HEK293 (cell line): ENCODE data around the gene SLC25A22.
A peak's percentile ranks its signal among the peaks of the same experiment; 100 is the strongest.

Experiments
- CTCF ChIA-PET: fragments of 350-600 bp; formaldehyde crosslinking; extraction: SDS; loops from one replicate; lab custom pipeline; 2021; ENCODE audit warnings: antibody characterized with exemption; lab: Yijun Ruan, JAX
- POLR2A ChIA-PET: fragments of 300-600 bp; formaldehyde crosslinking; extraction: SDS; loops from one replicate; lab custom pipeline; 2020; ENCODE audit warnings: antibody characterized with exemption, inconsistent platforms; lab: Yijun Ruan, JAX
- H3K27ac ChIP-seq: fragments of 200-500 bp; sonication (Bioruptor generic); 2 replicates; pipeline ENCODE4 v1.5.1; 2014; ENCODE audit warnings: low read depth, low read length, control low read depth, inconsistent platforms; ENCODE audit errors: extremely low read depth
- H3K36me3 ChIP-seq, 2 experiments: fragments of 200-500 bp in 1 of 2; sonication (Bioruptor generic) in 1 of 2; 1 replicate in 1 of 2; 2 replicates in 1 of 2; pipeline ENCODE4 v1.5.1; 2014 to 2017; ENCODE audit warnings: inconsistent platforms in 2 of 2, low read length in 2 of 2; ENCODE audit not compliant: control insufficient read depth in 2 of 2, insufficient read depth in 1 of 2
- H3K4me1 ChIP-seq: fragments of 200-500 bp; sonication (Bioruptor generic); 2 replicates; pipeline ENCODE4 v1.5.1; 2014; ENCODE audit warnings: mild to moderate bottlenecking, low read length, inconsistent platforms; ENCODE audit not compliant: control insufficient read depth, insufficient read depth
- H3K4me3 ChIP-seq: 2 replicates; pipeline ENCODE4 v1.5.1; 2011; ENCODE audit warnings: low read depth, mild to moderate bottlenecking, control low read depth, low read length, moderate library complexity
- H3K9me3 ChIP-seq: fragments of 200-500 bp; sonication (Bioruptor generic); 2 replicates; pipeline ENCODE4 v1.5.1; 2014; ENCODE audit warnings: low read depth, low read length, inconsistent platforms; ENCODE audit not compliant: control insufficient read depth, insufficient read depth
- EGR2 ChIP-seq: fragments of 450-650 bp; formaldehyde crosslinking; IDR thresholded peaks from 2 replicates; pipeline ENCODE4 v1.5.1; 2016; ENCODE audit warnings: low read depth, missing biosample characterization, missing genetic modification characterization
- GLIS1 ChIP-seq: fragments of 450-650 bp; formaldehyde crosslinking; IDR thresholded peaks from 2 replicates; pipeline ENCODE4 v1.5.1; 2016; ENCODE audit warnings: missing biosample characterization, missing genetic modification characterization
- GLIS2 ChIP-seq: fragments of 450-650 bp; formaldehyde crosslinking; IDR thresholded peaks from 2 replicates; pipeline ENCODE4 v1.5.1; 2016; ENCODE audit warnings: missing biosample characterization, missing genetic modification characterization
- HIC1 ChIP-seq: fragments of 450-650 bp; formaldehyde crosslinking; IDR thresholded peaks from 2 replicates; pipeline ENCODE4 v1.5.1; 2016; ENCODE audit warnings: missing biosample characterization, missing genetic modification characterization
- HOXD13 ChIP-seq: sonication (generic); formaldehyde crosslinking; IDR thresholded peaks from 2 replicates; pipeline ENCODE4 v1.8.0; 2022; ENCODE audit warnings: missing genetic modification reagents, borderline replicate concordance
- KLF17 ChIP-seq: fragments of 450-650 bp; formaldehyde crosslinking; IDR thresholded peaks from 2 replicates; pipeline ENCODE4 v1.5.1; 2016; ENCODE audit warnings: missing biosample characterization, missing genetic modification characterization
- KLF8 ChIP-seq: fragments of 450-650 bp; formaldehyde crosslinking; IDR thresholded peaks from 2 replicates; pipeline ENCODE4 v1.5.1; 2016; ENCODE audit warnings: missing biosample characterization, missing genetic modification characterization
- KLF9 ChIP-seq: fragments of 450-650 bp; formaldehyde crosslinking; IDR thresholded peaks from 2 replicates; pipeline ENCODE4 v1.5.1; 2016; ENCODE audit warnings: missing biosample characterization, missing genetic modification characterization, low read depth
- PATZ1 ChIP-seq: fragments of 450-650 bp; formaldehyde crosslinking; IDR thresholded peaks from 2 replicates; pipeline ENCODE4 v1.5.1; 2016; ENCODE audit warnings: missing biosample characterization, missing genetic modification characterization
- SP3 ChIP-seq: fragments of 450-650 bp; formaldehyde crosslinking; IDR thresholded peaks from 2 replicates; pipeline ENCODE4 v1.5.1; 2016; ENCODE audit warnings: missing biosample characterization, missing genetic modification characterization
- SP7 ChIP-seq: fragments of 450-650 bp; formaldehyde crosslinking; IDR thresholded peaks from 2 replicates; pipeline ENCODE4 v1.5.1; 2016; ENCODE audit warnings: missing biosample characterization, missing genetic modification characterization
- YY1 ChIP-seq: fragments of 450-650 bp; formaldehyde crosslinking; IDR thresholded peaks from 2 replicates; pipeline ENCODE4 v1.5.1; 2018; ENCODE audit warnings: missing biosample characterization, missing genetic modification characterization
- ZBTB17 ChIP-seq: fragments of 450-650 bp; formaldehyde crosslinking; IDR thresholded peaks from 2 replicates; pipeline ENCODE4 v1.5.1; 2016; ENCODE audit warnings: missing biosample characterization, missing genetic modification characterization
- ZBTB20 ChIP-seq: fragments of 450-650 bp; formaldehyde crosslinking; IDR thresholded peaks from 2 replicates; pipeline ENCODE4 v1.5.1; 2016; ENCODE audit warnings: missing biosample characterization, missing genetic modification characterization
- ZBTB44 ChIP-seq: fragments of 450-650 bp; IDR thresholded peaks from 2 replicates; pipeline ENCODE4 v1.5.1; 2018; ENCODE audit warnings: missing biosample characterization, mild to moderate bottlenecking, missing genetic modification characterization
- ZBTB48 ChIP-seq: fragments of 450-650 bp; formaldehyde crosslinking; IDR thresholded peaks from 2 replicates; pipeline ENCODE4 v1.5.1; 2016; ENCODE audit warnings: missing biosample characterization, missing genetic modification characterization
- ZBTB7A ChIP-seq: fragments of 450-650 bp; formaldehyde crosslinking; IDR thresholded peaks from 2 replicates; pipeline ENCODE4 v1.5.1; 2016; ENCODE audit warnings: low read depth, missing biosample characterization, missing genetic modification characterization
- ZFHX2 ChIP-seq: fragments of 450-650 bp; formaldehyde crosslinking; conservative IDR thresholded peaks from 2 replicates; pipeline ENCODE4 v1.5.1; 2016; ENCODE audit warnings: missing biosample characterization, missing genetic modification characterization
- ZNF2 ChIP-seq: fragments of 450-650 bp; formaldehyde crosslinking; IDR thresholded peaks from 2 replicates; pipeline ENCODE4 v1.5.1; 2016; ENCODE audit warnings: missing biosample characterization, missing genetic modification characterization
- ZNF394 ChIP-seq: fragments of 450-650 bp; formaldehyde crosslinking; IDR thresholded peaks from 2 replicates; pipeline ENCODE4 v1.5.1; 2016; ENCODE audit warnings: missing biosample characterization, missing genetic modification characterization, mild to moderate bottlenecking, moderate library complexity, borderline replicate concordance
- ZNF561 ChIP-seq: fragments of 450-650 bp; IDR thresholded peaks from 2 replicates; pipeline ENCODE4 v1.5.1; 2018; ENCODE audit warnings: missing biosample characterization, missing genetic modification characterization, borderline replicate concordance
- ZNF621 ChIP-seq: fragments of 450-650 bp; formaldehyde crosslinking; IDR thresholded peaks from 2 replicates; pipeline ENCODE4 v1.5.1; 2017; ENCODE audit warnings: missing biosample characterization, missing genetic modification characterization
- ZNF623 ChIP-seq: fragments of 450-650 bp; formaldehyde crosslinking; IDR thresholded peaks from 2 replicates; pipeline ENCODE4 v1.5.1; 2016; ENCODE audit warnings: missing biosample characterization, missing genetic modification characterization
- ZNF629 ChIP-seq: fragments of 450-650 bp; formaldehyde crosslinking; IDR thresholded peaks from 2 replicates; pipeline ENCODE4 v1.5.1; 2017; ENCODE audit warnings: missing biosample characterization, missing genetic modification characterization
- ZNF660 ChIP-seq: fragments of 450-650 bp; IDR thresholded peaks from 2 replicates; pipeline ENCODE4 v1.5.1; 2018; ENCODE audit warnings: missing biosample characterization, mild to moderate bottlenecking, missing genetic modification characterization
- ZNF692 ChIP-seq: fragments of 450-650 bp; formaldehyde crosslinking; IDR thresholded peaks from 2 replicates; pipeline ENCODE4 v1.5.1; 2016; ENCODE audit warnings: missing biosample characterization, missing genetic modification characterization
- ZNF747 ChIP-seq: fragments of 450-650 bp; formaldehyde crosslinking; IDR thresholded peaks from 2 replicates; pipeline ENCODE4 v1.5.1; 2016; ENCODE audit warnings: missing biosample characterization, missing genetic modification characterization
- ZNF791 ChIP-seq: fragments of 450-650 bp; formaldehyde crosslinking; IDR thresholded peaks from 2 replicates; pipeline ENCODE4 v1.5.1; 2016; ENCODE audit warnings: missing biosample characterization, missing genetic modification characterization

Gene SLC25A22

GRCh38 chr11:833849-834311, 35.8 kb upstream of the SLC25A22 start (continued):
- TF ChIP-seq HIC1 (tag by site-specific recombination) = peak; percentile 41; the same call in 1 of the 2 replicates
- no peak for TF ChIP-seq ZNF623 (tag by site-specific recombination)
- no peak; the same call in 1 of the 2 replicates for TF ChIP-seq ZNF394 (tag by site-specific recombination)
- peak; percentile 39; the same call in 1 of the 2 replicates for TF ChIP-seq SP7 (tag by site-specific recombination)
- no peak for TF ChIP-seq ZNF692 (tag by site-specific recombination)
- TF ChIP-seq ZNF561 (tag by site-specific recombination) = no peak

- CTCF ChIA-PET = interaction anchor here (0.5 to 1.0 kb wide), 2 partner anchors 17 to 1569 kb away, joined by 3 to 4 read pairs; no protein-coding TSS in a partner anchor
- POLR2A ChIA-PET = interaction anchor here (1.0 to 15.0 kb wide), 5 partner anchors 8 to 36 kb away, joined by 3 to 202 read pairs (median 4); partner anchors contain the start of genes PNPLA2, POLR2L and TSPAN4
- Histone ChIP-seq H3K27ac (peak overlapping the region; percentile 64; the same call in 1 of the 2 replicates), H3K36me3 (peaks cover 0 to 37% of the 10 kb centered on the region in 2 experiments; a peak in 1 of 3 replicates), H3K4me3 (peak overlapping the region; percentile 70), H3K9me3 (no peaks in the 10 kb centered on the region), H3K4me1 (no peaks in the 10 kb centered on the region; the same call in 1 of the 2 replicates)
- peak; percentile 81 for TF ChIP-seq GLIS2 (tag by site-specific recombination)
- peak; percentile 55; the same call in 1 of the 2 replicates for TF ChIP-seq ZNF660 (tag by site-specific recombination)
- no peak for TF ChIP-seq ZNF747 (tag by site-specific recombination)
- peak; percentile 56 for TF ChIP-seq ZBTB48 (tag by site-specific recombination)
- TF ChIP-seq EGR2 (tag by site-specific recombination) = peak; percentile 24; the same call in 1 of the 2 replicates
- TF ChIP-seq ZNF621 = no peak
- peak; percentile 58; the same call in 1 of the 2 replicates for TF ChIP-seq ZBTB7A (tag by site-specific recombination)
- TF ChIP-seq ZNF791 (tag by site-specific recombination) = no peak
- TF ChIP-seq ZNF2 (tag by site-specific recombination) = no peak
- peak; percentile 42 for TF ChIP-seq ZNF629 (tag by site-specific recombination)
- TF ChIP-seq HOXD13 (CRISPR knock-in tag) = no peak
- TF ChIP-seq KLF8 (tag by site-specific recombination) = peak; percentile 74; the same call in 1 of the 2 replicates
- peak; percentile 19; the same call in 1 of the 2 replicates for TF ChIP-seq SP3 (tag by site-specific recombination)
- TF ChIP-seq GLIS1 = peak; percentile 72
- peak; percentile 49 for TF ChIP-seq KLF17 (tag by site-specific recombination)
- TF ChIP-seq YY1 = 0 out of 2 replicates have a peak, but pooled peaks have one; percentile 26
- TF ChIP-seq PATZ1 (tag by site-specific recombination) = peak; percentile 55
- TF ChIP-seq ZFHX2 (tag by site-specific recombination) = peak; percentile 64
- TF ChIP-seq ZBTB17 = no peak
- no peak for TF ChIP-seq ZBTB44 (tag by site-specific recombination)
- TF ChIP-seq ZBTB20 = peak; percentile 53; the same call in 1 of the 2 replicates
- TF ChIP-seq KLF9 (tag by site-specific recombination) = peak; percentile 55
Measured at GRCh38 chr11:833114-833791, 35.2 kb upstream of the SLC25A22 start.
